ENCODE data around the gene PLA1A. TPM values are rescaled to one million over a fixed set of nuclear protein-coding genes. Genes with fewer than 3 reads are reported as not detected.
"Not testable (repeated sequence)": the region's sequence is repeated elsewhere in the genome, so short reads cannot be mapped to it uniquely, and the experiment has no call there.

Gene PLA1A
- total RNA-seq, 1 donor from 2014 or later, result 1.6 TPM

DNA sequence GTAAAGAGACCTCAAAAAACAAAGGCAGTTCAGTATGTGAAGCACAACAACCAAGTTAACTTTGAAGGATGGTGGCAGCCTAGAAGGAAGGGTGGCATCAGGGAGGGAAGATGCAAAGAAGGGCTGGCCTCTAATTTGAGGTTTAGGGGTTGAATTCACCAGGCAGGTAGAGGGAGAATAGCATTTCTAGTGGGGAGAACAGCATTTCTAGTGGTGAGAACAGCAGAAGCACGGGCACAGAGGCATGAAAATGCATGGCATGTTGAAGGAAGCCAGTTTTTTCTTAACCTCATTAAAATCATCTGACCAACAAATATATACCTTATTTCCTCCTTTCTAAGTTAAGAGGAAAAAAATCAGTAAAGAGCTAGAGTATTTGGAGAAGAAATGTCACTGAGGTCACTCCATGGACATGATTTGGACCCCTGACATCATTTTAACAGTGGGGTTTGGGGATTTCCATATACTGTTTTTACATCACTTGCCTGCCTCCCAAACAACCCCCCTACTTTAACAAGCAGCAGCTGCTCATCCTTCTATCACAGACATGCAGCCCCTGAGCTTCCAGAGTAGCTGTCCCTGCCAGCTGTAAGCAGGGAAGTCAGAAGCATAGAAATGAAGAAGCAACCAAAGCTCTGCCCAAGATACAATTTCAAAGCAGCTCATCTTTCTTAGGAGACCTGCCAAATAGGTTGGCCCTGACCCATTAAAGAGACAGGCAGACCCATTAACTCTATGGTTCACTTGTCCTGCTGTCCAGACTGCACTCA is 65.1 kb downstream of the PLA1A start:
- no peak for DNase-seq (ENCODE audit: low spot score)

DNA sequence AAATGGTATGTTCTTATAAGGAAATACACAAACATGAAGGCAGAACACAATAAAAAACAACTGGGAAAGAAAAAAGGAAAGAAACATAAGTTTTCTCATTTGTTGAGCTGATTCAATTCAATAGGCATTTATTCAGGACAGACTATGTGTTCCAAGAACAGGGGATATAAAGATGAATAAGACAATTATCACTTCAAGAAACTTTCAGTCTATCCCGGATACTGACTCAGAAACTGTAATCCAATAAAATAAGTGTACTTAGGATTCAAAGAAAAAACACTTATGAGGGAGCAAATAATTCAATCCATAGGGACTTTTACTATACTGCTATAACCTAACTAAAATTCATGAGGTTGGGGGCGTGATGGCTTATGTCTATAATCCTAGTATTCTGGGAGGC is 66.2 kb downstream of the PLA1A start:
- no peak for DNase-seq (ENCODE audit: low spot score)

DNA sequence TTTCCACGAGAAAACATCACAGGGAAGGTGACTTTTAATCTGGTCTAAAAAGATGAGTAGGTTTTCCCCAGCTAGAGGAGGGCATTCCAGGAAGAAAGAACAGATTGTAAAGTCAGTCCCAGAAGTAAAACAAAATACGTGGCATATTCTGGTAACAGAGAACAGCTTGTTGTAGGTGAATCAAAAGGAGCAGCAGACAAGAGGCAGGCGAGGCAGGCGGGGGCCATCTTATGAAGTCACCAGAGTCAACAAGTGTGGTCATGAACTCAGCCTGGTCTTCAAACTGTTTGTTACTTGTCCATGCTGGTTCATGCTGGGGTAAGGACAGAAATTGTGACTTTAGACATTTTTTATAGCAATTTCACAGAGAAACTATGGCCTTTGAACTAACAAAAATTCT is 66.7 kb downstream of the PLA1A start:
- DNase-seq (ENCODE audit: low spot score), result no peak

DNA sequence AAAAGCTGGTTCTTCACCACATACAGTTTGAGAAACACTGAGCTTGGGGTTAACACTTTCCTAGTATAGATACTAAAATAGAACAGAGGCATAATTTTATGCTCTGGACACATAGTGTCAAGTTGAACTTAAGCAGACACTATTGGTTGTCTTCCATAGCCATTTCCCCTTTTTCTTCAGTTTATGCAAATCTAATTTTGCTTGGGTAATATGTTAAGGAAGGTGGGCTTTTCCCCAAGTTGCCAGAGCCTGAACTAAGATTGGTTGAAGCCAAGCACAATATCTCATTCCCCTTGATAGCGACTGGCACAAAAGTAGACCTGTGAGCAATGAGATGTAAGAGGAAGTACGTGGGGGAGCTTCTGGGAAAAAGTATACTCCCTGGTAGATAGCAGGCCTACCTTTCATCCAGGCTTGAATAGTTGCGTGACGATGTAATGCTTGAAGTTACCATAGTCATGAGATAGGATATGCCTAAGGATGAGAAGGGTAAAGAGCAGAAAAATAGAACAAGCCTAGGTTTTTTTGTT is 67.2 kb downstream of the PLA1A start:
- no peak for DNase-seq (ENCODE audit: low spot score)

DNA sequence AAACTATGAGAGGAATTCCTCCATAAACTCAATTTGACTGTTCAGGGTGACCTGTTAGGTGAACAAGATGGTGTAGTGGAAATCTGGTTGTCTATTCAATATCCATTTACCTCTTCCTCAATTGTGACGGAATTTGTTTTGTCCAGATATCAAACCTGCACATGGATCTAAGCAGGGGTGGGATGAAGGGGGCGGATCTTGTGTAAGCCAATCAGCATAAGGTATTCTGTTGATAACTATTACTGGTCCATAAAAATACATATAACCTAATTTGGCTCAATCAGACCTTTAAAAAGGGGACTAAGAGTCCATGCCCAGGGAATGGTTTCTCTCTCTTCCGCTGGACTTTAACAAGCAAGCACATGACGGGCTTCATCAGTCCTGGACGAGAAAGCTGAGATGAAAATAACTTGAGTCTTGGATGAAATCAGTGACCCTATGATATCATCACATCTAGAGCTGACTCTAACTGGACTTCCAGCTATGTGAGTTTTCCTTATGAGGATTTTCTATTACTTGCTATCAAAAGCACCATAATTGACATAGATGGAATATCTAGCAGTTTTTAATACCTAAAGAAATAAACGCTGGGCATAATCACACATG is 68.4 kb downstream of the PLA1A start:
- no peak for DNase-seq (ENCODE audit: low spot score)

DNA sequence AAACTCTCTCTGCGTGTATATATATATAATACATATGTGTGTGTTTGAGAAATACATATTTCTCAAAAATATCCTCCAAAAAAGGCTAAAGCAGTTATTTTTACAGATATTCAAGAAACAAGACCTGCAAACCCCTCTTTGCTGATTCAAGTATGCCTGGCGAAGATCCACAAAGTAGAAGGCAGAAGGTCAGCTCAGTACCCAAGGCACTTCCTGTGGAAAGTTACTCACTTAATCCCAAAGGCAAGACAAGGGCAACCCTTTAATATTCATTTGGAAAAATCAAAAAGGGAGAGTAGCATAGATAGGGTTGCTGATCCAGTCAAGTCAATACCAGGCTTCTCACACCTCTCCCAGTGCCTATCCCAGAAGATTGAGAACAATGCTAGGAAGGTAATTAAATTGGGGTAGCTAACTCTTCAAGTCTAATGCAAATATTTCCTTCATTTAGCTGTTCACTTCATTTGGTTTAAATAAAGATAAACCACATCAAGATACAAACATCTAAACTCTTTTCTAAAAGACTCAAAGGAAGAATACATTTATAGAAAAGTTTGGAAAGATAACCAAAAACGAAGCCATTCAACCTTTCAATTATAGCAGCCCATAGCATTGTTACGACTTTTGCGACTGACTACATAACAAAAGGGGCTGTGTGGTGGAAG is 72.4 kb downstream of the PLA1A start:
- DNase-seq (ENCODE audit: low spot score), result no peak

DNA sequence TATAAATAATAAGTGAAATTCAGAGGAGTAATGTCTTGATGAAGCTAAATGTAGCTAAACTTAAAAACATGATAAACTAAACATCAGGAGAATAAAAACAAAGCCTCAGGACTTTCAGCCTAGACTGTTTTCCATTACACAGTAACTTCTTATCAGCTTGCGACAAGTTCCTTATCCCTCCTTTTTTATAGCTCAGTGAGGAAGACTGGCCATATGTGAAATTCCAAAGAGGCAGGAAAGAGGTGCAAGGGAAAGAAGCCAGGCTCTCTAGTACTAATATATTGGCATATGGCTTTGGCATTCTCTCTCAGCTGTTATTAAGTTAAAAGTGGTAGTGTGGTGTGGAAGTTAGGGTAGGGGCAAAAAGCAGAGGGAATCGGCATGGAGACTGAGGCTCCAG is 75.1 kb downstream of the PLA1A start:
- DNase-seq (ENCODE audit: low spot score), result no peak

DNA sequence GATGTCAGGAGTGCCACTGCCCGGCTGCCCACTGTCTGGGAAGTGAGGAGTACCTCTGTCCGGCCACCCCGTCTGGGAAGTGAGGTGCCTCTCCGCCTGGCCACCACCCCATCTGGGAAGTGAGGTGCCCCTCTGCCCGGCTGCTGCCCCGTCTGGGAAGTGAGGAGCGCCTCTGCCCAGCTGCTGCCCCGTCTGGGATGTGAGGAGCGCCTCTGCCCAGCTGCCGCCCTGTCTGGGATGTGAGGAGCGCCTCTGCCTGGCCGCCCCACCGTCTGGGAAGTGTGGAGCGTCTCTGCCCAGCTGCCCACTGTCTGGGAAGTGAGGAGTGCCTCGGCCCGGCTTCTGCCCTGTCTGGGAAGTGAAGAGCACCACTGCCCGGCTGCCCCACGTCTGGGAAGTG is 76.2 kb downstream of the PLA1A start:
- no peak for DNase-seq (ENCODE audit: low spot score)

DNA sequence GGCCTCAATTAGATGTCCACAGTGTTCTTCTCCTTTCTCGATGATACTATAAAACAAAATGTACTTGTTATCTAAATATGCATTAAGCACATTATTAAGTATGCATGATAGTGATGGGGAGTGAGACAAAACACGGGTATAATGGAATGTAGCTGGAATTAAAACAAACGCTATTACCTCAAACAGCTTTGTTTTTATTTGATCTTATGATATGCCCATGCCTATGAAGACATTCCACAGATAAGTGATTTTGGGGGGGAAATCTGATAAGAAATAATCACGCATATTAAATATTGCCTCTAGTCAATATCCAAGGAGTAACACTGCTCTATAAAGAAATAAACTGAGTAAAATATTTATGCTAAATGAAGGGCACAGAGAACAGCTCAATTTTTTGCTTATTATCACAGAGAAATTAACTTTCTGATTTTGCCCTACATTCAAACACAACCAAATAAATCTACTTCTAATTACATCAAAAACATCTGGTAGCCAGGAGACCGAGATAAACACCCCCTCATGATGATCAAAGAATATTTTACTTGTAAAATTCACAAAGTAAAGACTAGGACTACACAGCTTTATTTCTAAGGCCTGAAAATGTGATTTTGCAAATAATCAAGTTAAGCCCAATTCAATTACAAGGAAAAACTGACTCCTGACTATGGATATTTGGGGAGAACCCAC is 77.6 kb downstream of the PLA1A start:
- no peak for DNase-seq (ENCODE audit: low spot score)

DNA sequence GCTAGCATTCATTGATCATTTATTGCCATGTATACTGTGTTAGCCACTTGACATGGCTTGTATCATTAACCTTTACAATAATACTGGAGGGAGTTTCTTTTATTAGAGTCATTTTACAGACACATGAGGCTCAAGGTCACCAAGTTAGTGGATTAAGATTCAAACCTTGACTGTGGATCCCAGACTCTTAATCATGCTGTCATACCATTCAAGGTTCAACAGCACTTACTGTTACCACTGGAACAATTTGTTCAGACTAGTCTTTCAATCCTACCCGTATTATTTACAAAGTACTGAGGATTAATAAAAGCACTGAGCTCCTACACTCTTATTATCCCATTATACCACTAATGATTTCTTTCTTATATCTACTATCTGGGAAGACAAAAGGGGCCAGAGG is 78.3 kb downstream of the PLA1A start:
- DNase-seq (ENCODE audit: low spot score), result no peak

DNA sequence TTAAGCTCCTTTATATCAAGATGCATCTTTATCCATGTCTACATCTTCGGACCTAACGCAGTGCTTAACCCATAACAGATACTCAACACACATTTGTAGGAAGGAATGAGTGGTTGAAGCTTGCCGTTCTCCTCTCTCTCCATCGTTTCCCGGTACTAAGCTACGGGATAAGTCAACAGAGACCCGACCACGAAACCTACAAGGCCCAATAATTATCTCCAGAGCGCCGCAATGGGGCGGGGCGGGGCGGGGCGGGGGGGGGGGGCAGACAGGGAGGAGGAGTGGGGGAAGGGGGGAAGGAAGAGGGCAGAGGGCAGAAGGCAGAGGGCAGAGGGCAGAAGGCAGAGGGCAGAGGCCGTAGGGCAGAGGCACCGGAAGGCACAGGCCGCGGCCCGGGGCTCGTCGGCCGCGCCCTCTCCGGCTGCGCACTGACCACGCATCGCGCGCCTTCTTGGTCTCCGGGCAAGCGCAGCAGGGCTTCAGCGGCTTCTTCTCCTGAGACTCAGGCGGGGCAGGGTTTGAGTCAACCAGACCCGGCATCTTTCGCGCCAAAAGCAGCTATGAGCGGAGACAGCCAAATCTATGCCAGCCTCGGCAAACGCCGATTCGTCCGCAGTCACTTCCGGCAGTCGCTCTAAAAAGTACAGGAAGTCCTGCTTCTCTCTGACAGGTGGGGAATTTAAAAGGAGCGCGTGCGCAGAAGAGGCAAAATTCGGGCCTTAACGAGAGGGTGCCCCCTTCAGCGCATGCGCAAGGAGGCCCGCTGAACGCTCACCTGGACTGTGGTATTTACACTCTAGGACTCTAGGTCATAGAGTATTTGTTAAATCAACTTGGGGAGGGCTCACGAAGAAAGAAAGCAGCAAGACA is 79.3 kb downstream of the PLA1A start, which contains the start of gene COX17:
Gene COX17 (minus strand): TSS at position 636 of the 870 bp plus-strand sequence. CDS start 96 bp downstream, at position 540.
- peak; percentile 96 for DNase-seq (ENCODE audit: low spot score)

DNA sequence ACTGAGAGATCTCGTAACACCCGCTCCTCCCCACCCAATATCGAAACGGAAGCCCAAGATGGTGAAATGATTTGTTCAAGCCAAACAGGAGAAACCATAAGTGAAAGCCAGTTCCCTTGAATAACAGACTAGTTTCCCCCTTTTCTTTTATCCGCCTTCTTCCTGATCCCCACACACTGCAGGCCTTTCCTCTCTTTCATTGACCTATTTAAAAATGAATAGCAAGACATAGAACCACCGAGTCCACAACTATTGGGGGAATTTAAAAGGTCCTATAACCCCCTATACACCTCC is 79.9 kb downstream of the PLA1A start:
- no peak for DNase-seq (ENCODE audit: low spot score)

DNA sequence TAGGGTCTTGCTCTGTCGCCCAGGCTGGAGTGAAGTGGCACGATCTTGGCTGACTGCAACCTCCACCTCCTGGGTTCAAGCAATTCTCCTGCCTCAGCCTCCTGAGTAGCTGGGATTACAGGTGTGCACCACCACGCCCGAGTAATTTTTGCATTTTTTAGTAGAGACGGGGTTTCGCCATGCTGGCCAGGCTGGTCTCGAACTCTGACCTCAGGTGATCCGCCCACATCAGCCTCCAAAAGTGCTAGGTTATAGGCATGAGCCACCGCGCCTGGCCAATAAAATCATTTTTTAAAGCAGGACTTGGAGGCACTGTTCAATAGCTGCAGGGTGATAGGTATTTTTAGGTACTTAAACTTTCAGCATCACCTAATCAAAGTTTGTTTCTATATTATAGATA is 80.5 kb downstream of the PLA1A start:
- DNase-seq (ENCODE audit: low spot score), result not testable (repeated sequence)

Other genes with a start within 250 kb of the PLA1A start
- 37.0 TPM for gene TMEM39A, start 134.3 kb upstream of the PLA1A start, total RNA-seq
- 34.7 TPM for gene POGLUT1, start 128.9 kb upstream of the PLA1A start, total RNA-seq
- 93.8 TPM for gene TIMMDC1, start 99.3 kb upstream of the PLA1A start, total RNA-seq
- gene CD80, start 38.3 kb upstream of the PLA1A start, total RNA-seq, result 0.26 TPM
- gene ADPRH, start 18.4 kb upstream of the PLA1A start, total RNA-seq, result 8.6 TPM
- gene POPDC2, start 62.7 kb downstream of the PLA1A start, total RNA-seq, result 13.9 TPM
- gene COX17, start 79.5 kb downstream of the PLA1A start, total RNA-seq, result 29.7 TPM
- 5.8 TPM for gene CFAP91, start 105.1 kb downstream of the PLA1A start, total RNA-seq
- 1.2 TPM for gene NR1I2, start 184.2 kb downstream of the PLA1A start, total RNA-seq

Data from ureter (tissue), 1 donor.